Measurements from ENCODE around the gene TSSK6. TPM values are rescaled to one million over a fixed set of nuclear protein-coding genes. Genes with fewer than 3 reads are reported as not detected.

Gene TSSK6
- total and polyA plus RNA-seq, 10 of the 15 experiments (the other 5 are each of a cell fraction or from before 2014, with no cell fraction given) = 0.06 to 3.6 (median 0.98) TPM; not detected in 2

DNA sequence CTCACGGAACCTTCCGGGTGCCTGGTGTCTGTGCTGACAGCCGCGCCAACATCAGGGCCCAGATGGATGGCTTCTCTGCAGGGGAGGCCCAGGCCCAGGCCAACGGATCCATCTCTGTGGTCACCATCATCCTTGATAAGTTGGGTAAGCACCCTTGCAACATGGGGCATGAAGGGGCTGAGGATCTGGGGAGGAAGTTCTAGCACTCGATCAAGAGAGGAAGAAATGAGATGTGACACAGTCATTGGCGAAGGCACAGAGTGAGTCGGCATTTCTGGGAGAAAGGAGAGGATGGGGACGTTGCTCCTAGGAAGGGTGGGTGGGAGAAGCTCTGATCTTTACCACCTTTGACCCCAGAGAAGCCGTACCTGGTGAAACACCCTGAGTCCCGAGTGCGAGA, 27.2 kb upstream of the TSSK6 start (continued):
- TF ChIP-seq ZBED1 (IDR thresholded peaks at IDR 0.05; ENCODE audit: borderline replicate concordance) (no peak), MYC (IDR thresholded peaks at IDR 0.05; ENCODE audit: insufficient read depth, insufficient read length, insufficient replicate concordance, low read length, severe bottlenecking) (no peak)

DNA sequence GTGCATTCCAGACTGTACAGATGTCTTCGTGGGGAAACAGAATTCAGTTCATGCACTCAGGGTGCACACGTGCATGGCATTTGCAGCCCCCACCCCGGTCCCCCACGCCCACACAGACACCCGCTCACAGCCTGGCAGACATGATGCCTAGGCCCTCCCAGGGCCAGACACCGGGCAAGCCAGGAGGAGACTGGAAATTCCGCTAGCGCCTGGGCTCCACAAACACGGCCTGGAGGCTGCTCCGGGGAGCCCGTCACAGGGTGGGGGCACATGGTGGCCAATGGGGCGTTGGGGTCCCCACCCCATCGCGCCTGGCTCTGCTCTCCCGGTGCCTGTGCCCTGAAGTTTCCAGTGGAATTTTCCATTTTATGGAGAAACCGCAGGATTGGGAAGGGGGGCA, 26.3 kb upstream of the TSSK6 start:
- Histone ChIP-seq H3K79me2 (ENCODE audit: control insufficient read depth, insufficient read depth, low read length) (no peaks in the 10 kb centered on the region), H3K27ac (ENCODE audit: control insufficient read depth, insufficient read depth) (no peak overlapping the region), H3K4me2 (ENCODE audit: control insufficient read depth, insufficient read depth) (no peak overlapping the region; the same call in 1 of the 2 replicates), H3K27me3 (replicated peaks in 1 of 2; ENCODE audit: control insufficient read depth in 2 of 2, insufficient read depth in 2 of 2, low read length in 1 of 2) (peaks cover 0 to 3% of the 10 kb centered on the region in 2 experiments; a peak in 1 of 4 replicates), H3K36me3 (ENCODE audit: control insufficient read depth in 2 of 2, insufficient read depth in 2 of 2, low read length in 1 of 2) (no peaks in the 10 kb centered on the region), H2AFZ (ENCODE audit: control insufficient read depth, low read depth, low read length) (no peak overlapping the region), H3K9me3 (replicated peaks; ENCODE audit: control insufficient read depth, insufficient read depth, low read length) (no peaks in the 10 kb centered on the region; the same call in 2 of the 3 replicates), H3K4me1 (ENCODE audit: control insufficient read depth, insufficient read depth, low read length) (peaks cover 3% of the 10 kb centered on the region), H3K4me3 (no peak overlapping the region), H3K9ac (ENCODE audit: control insufficient read depth, insufficient read depth, low read length) (no peak overlapping the region), H4K20me1 (ENCODE audit: control insufficient read depth, insufficient read depth) (no peaks in the 10 kb centered on the region)
- no peak for ATAC-seq
- ChIA-PET CTCF (interaction anchor here (1.6 kb wide), 2 partner anchors 9 to 13 kb away, joined by 3 to 10 read pairs; no protein-coding TSS in a partner anchor), SMC1A (ENCODE audit: uncharacterized antibody, unreplicated experiment) (no interaction called here), RAD21 (ENCODE audit: unreplicated experiment) (no interaction called here), POLR2A (no interaction called here)
- in situ Hi-C loops (cut with MboI) (loop anchor here (25.0 kb wide), 4 partner anchors 871 to 1496 kb away; partner anchors contain the start of genes ZNF66 and ZNF737), intact Hi-C loops (cut with micrococcal nuclease; ENCODE audit: unreplicated experiment) (no loop called here)
- TF ChIP-seq SRF (IDR thresholded peaks at IDR 0.05; ENCODE audit: low read depth in 2 of 2, low read length in 2 of 2) (no peak), SIX5 (IDR thresholded peaks at IDR 0.05; ENCODE audit: low read depth, low read length, severe bottlenecking) (no peak), NR2C1 (IDR thresholded peaks at IDR 0.05) (no peak), ZNF274 (IDR thresholded peaks at IDR 0.05; ENCODE audit: insufficient read depth, insufficient read length) (no peak), E2F4 (IDR thresholded peaks at IDR 0.05; ENCODE audit: low read depth, low read length) (no peak), SMC3 (IDR thresholded peaks at IDR 0.05; ENCODE audit: borderline replicate concordance, low read length) (no peak), BACH1 (IDR thresholded peaks at IDR 0.05; ENCODE audit: borderline replicate concordance) (no peak), IKZF1 (conservative IDR thresholded peaks at IDR 0.05) (no peak), ZNF384 (IDR thresholded peaks at IDR 0.05; ENCODE audit: borderline replicate concordance, low read depth, low read length) (no peak), ZNF207 (IDR thresholded peaks at IDR 0.05; ENCODE audit: borderline replicate concordance) (no peak), EZH2 (IDR thresholded peaks at IDR 0.05; ENCODE audit: borderline replicate concordance, control insufficient read depth, low read depth, low read length) (no peak), ZZZ3 (IDR thresholded peaks at IDR 0.05; ENCODE audit: control insufficient read depth, insufficient read length, low read depth) (no peak), GABPA (IDR thresholded peaks at IDR 0.05; ENCODE audit: low read depth) (no peak)
- no peak for FAIRE-seq
- BruUV-seq (replicated peaks) = no TSS peak
- no peak for DNase-seq (ENCODE audit: low read depth, low spot score)
- WGBS (ENCODE audit: insufficient coverage, insufficient replicate concordance, low lambda C conversion rate, missing lambda C conversion rate) = 49% methylated on average over 16 of the region's 16 CpGs

All from GM12878 (cell line).